ENCODE measurements around the gene DMKN. TPM values are rescaled to one million over a fixed set of nuclear protein-coding genes. Genes with fewer than 3 reads are reported as not detected.

DMKN gene
- total and polyA plus RNA-seq, 2 of the 8 experiments (the other 6 are each of a cell fraction or from before 2014, with no cell fraction given): 290 to 330 TPM

GRCh38 chr19:35562776-35563175 lies 49.3 kb upstream of the DMKN start (continued):
- TF ChIP-seq TAF7 (optimal IDR thresholded peaks at IDR 0.05; ENCODE audit: borderline replicate concordance, low read depth, low read length) (no peak), CBX8 (IDR thresholded peaks at IDR 0.05; ENCODE audit: borderline replicate concordance, low read depth, low read length) (no peak), SAP30 (IDR thresholded peaks at IDR 0.05; ENCODE audit: insufficient read depth, insufficient replicate concordance, low read length) (no peak), POU5F1 (IDR thresholded peaks at IDR 0.05; ENCODE audit: low read depth, low read length) (no peak), RNF2 (IDR thresholded peaks at IDR 0.05; ENCODE audit: borderline replicate concordance, low read depth, low read length, missing control alignments, poor library complexity, severe bottlenecking) (no peak), SRF (IDR thresholded peaks at IDR 0.05; ENCODE audit: low read depth, low read length) (no peak), KDM4A (IDR thresholded peaks at IDR 0.05; ENCODE audit: low read depth, low read length, severe bottlenecking) (no peak), KDM5A (IDR thresholded peaks at IDR 0.05; ENCODE audit: low read length) (no peak), ATF3 (IDR thresholded peaks at IDR 0.05; ENCODE audit: insufficient read depth, low read depth, low read length) (no peak), KDM1A (IDR thresholded peaks at IDR 0.05; ENCODE audit: borderline replicate concordance, low read length) (no peak), EGR1 (IDR thresholded peaks at IDR 0.05; ENCODE audit: borderline replicate concordance, low read depth, low read length) (no peak)

Data from H1 (cell line).